ENCODE data around the gene JAML.

Gene JAML

DNA sequence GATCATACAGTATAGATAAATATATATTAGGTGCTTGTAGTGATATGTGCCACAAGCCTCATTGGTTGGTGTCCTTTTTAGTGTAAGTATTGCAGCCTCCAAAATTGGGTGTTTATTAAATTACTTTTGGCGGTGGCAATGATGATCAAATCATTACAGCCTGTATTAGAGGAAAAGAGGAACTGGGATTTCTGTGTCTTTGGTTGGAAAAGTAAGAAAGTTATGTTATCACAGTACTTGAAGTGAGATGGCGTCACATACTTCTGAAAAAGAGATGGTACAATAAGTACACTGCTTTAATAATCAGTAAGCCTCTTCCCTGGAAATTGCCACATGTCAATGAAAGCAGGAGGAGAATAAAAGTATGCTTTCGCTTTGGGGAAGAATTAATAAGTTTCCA lies 27.9 kb upstream of the JAML start:
- TF ChIP-seq, protein P1, sequence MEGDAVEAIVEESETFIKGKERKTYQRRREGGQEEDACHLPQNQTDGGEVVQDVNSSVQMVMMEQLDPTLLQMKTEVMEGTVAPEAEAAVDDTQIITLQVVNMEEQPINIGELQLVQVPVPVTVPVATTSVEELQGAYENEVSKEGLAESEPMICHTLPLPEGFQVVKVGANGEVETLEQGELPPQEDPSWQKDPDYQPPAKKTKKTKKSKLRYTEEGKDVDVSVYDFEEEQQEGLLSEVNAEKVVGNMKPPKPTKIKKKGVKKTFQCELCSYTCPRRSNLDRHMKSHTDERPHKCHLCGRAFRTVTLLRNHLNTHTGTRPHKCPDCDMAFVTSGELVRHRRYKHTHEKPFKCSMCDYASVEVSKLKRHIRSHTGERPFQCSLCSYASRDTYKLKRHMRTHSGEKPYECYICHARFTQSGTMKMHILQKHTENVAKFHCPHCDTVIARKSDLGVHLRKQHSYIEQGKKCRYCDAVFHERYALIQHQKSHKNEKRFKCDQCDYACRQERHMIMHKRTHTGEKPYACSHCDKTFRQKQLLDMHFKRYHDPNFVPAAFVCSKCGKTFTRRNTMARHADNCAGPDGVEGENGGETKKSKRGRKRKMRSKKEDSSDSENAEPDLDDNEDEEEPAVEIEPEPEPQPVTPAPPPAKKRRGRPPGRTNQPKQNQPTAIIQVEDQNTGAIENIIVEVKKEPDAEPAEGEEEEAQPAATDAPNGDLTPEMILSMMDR (IDR thresholded peaks at IDR 0.05; ENCODE audit: control extremely low read depth, extremely low read depth, low read depth, missing control alignments) = no peak
- DNase-seq (ENCODE audit: extremely low spot score) = no peak
- POLR2A ChIA-PET = interaction anchor here (0.5 to 0.9 kb wide), 2 partner anchors 36 to 196 kb away, joined by 3 read pairs; no protein-coding TSS in a partner anchor
- CTCF ChIA-PET = interaction anchor here (0.9 to 2.1 kb wide), 4 partner anchors 11 to 306 kb away, joined by 3 to 6 read pairs (median 4); partner anchors contain the start of gene MPZL2

DNA sequence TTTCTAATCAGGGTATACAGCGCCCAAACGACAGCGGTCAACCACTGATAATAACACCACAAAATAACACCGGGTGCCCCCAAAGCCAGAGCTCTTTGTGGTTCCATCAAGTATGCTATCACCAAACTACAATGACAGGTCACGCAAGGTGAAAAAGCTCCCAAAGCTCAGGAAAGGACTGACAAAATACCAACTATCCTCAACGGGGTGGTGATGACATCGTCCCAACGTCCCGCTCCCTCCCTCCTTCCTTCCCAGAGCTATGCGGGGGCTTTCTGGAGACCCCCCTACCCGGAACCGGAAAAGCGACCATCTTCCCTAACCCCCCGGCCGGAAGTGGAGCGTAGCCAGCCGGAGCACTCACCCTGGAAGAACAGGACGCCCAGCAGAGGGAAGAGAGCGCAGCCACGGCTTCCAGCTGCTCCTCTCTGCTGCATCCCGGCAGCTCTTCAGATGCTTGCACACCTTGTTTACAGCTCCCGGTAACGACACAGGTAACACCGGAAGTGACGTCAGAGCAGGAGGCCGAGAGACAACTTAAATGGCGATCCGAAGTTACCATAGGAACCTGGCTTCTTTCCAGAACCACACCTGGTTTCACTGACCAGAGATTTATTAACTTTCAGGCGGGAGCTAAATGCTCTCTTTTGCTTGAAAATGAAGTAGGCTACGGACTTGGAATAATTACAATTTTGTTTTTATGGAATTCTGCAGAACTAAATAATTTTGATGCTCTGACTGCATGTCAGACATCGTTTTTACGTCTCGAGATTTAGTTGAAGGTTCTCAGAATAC lies 27.2 kb upstream of the JAML start, which contains the start of gene MPZL3:
Gene MPZL3 (minus strand): TSS at position 508 of the 795 bp plus-strand sequence. CDS start 71 bp downstream, at position 437.
- peak; percentile 85 for DNase-seq (ENCODE audit: extremely low spot score)
- ChIA-PET POLR2A (interaction anchor here (0.5 to 0.9 kb wide), 2 partner anchors 36 to 197 kb away, joined by 3 read pairs; no protein-coding TSS in a partner anchor), CTCF (interaction anchor here (0.9 to 2.1 kb wide), 8 partner anchors 11 to 305 kb away, joined by 3 to 7 read pairs (median 4); partner anchors contain the start of gene MPZL2)
- TF ChIP-seq, protein P1 (IDR thresholded peaks at IDR 0.05; ENCODE audit: control extremely low read depth, extremely low read depth, low read depth, missing control alignments) = no peak

DNA sequence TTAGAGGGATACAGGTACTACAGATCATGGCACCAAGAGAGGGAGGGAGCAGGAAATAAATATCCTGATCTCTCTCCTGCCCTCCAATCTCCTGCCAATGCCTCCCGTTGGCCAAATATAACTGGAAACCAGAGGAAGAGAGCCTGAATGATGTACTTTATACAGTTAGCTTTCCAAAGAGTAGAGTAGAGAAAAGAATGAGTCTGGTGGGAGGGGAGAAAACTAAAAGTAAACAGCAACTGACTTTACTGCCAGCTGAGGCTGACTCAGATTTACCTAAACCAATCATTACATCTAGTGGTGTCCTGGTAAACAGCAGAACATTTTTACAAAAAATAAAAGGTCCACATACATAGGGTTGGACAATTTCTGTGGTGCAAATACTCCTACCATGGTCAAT lies 22.2 kb upstream of the JAML start:
- POLR2A ChIA-PET = no interaction called here
- CTCF ChIA-PET = interaction anchor here (1.4 to 2.1 kb wide), 5 partner anchors 9 to 76 kb away, joined by 3 to 6 read pairs (median 5); no protein-coding TSS in a partner anchor
- no peak for DNase-seq (ENCODE audit: extremely low spot score)
- TF ChIP-seq, protein P1 (IDR thresholded peaks at IDR 0.05; ENCODE audit: control extremely low read depth, extremely low read depth, low read depth, missing control alignments) = no peak

DNA sequence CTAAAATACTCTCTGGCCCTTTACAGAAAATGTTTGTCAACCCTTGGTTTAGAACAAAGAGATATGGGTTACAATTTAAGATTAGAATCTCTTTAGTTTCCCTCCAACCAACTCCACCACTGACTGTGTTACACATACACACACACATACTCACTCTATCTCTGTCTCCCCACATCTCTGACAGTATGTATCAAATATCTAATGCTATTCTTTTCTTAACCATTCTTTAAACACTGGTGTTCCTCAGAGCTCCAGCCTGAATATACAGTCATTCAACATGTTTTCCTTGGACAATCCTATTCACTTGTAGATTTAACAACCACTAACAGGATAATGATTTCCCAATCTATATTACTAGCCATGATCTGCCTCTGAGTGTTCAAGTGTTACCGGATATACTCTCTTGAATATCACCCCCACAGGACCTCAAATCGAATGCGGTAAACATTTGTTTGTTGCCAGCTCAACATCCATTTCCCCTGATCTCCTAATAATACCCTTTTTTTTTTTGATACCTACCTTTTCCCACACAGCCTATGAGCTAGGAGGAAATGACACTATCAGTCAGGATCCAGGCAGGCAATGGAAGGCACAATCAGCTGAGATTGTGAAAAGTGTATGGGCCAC lies 21.2 kb upstream of the JAML start:
- POLR2A ChIA-PET = no interaction called here
- CTCF ChIA-PET = interaction anchor here (1.0 to 2.1 kb wide), 7 partner anchors 10 to 75 kb away, joined by 3 to 6 read pairs (median 5); no protein-coding TSS in a partner anchor
- TF ChIP-seq, protein P1 (IDR thresholded peaks at IDR 0.05; ENCODE audit: control extremely low read depth, extremely low read depth, low read depth, missing control alignments) = no peak
- no peak for DNase-seq (ENCODE audit: extremely low spot score)

DNA sequence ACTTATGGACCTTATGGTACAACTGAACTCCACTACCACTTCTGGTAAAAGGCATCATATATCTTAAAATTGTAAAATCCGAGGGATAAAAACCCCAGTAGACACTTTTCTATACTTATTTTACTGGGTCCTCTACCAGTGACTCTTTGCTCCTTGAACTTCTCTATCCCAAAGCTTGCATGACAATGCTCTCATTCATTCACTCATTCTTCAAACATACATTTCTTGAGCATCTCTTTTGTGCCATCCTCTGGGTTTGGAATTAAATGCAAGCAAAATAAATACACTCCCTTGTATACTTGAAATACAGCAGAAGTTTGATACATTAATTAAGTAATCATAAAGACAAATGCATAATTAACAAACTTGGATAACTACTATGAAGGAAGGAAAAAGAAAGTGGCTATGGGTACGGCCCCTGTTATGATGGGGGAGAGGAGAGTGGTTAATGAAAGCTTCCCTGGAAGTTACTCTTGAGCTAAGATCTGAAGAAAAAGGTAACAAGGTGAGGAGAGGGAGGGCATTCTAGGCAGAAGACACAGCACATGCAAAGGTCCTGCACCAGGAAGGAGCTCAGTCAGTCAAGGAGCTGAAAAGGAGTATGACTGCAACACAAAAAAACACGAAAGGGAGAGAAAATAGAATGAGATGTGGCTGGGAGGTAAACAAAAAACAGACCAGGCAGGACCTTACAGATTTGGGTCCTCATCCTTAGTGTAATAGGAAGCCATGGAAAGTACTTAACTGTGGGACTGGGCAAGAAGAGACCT lies 19.4 kb upstream of the JAML start:
- no peak for DNase-seq (ENCODE audit: extremely low spot score)
- CTCF ChIA-PET = interaction anchor here (0.8 kb wide), 1 partner anchor 30 kb away, joined by 4 read pairs; no protein-coding TSS in a partner anchor
- TF ChIP-seq, protein P1 (IDR thresholded peaks at IDR 0.05; ENCODE audit: control extremely low read depth, extremely low read depth, low read depth, missing control alignments) = no peak
- POLR2A ChIA-PET = no interaction called here

Measured in GM10248 (cell line).